ENCODE data around the gene MGLL.

Gene MGLL

GRCh38 chr3:127760791-127761440, 61.4 kb downstream of the MGLL start:
- Histone ChIP-seq H3K27me3 (no peaks in the 10 kb centered on the region), H3K9me3 (no peaks in the 10 kb centered on the region), H3K4me1 (ENCODE audit: control insufficient read depth in 1 of 2, insufficient read depth in 1 of 2, low read depth in 1 of 2, low read length in 1 of 2) (peaks cover 32 to 38% of the 10 kb centered on the region in 2 experiments), H3K36me3 (no peaks in the 10 kb centered on the region), H3K4me3 (ENCODE audit: low read depth in 1 of 2, low read length in 1 of 2) (peak overlapping the region in 1 of 2 experiments; percentile 53), H3K27ac (no peak overlapping the region)
- no peak for TF ChIP-seq CTCF (IDR thresholded peaks at IDR 0.05)

GRCh38 chr3:127760361-127760760, 62.0 kb downstream of the MGLL start:
- H3K27ac ChIP-seq = no peak overlapping the region
- H3K9me3 ChIP-seq = no peaks in the 10 kb centered on the region
- no peaks in the 10 kb centered on the region for H3K36me3 ChIP-seq
- no peak for TF ChIP-seq CTCF (IDR thresholded peaks at IDR 0.05)
- H3K4me1 ChIP-seq (ENCODE audit: control insufficient read depth in 1 of 2, insufficient read depth in 1 of 2, low read depth in 1 of 2, low read length in 1 of 2) = peaks cover 31 to 37% of the 10 kb centered on the region in 2 experiments
- no peak overlapping the region for H3K4me3 ChIP-seq (ENCODE audit: low read depth in 1 of 2, low read length in 1 of 2)
- H3K27me3 ChIP-seq = no peaks in the 10 kb centered on the region

- H3K4me1 ChIP-seq (ENCODE audit: control insufficient read depth in 1 of 2, insufficient read depth in 1 of 2, low read depth in 1 of 2, low read length in 1 of 2) = peaks cover 31 to 42% of the 10 kb centered on the region in 2 experiments
- H3K4me3 ChIP-seq (ENCODE audit: low read depth in 1 of 2, low read length in 1 of 2) = no peak overlapping the region
- H3K27ac ChIP-seq = no peak overlapping the region
- no peaks in the 10 kb centered on the region for H3K27me3 ChIP-seq
- H3K9me3 ChIP-seq = no peaks in the 10 kb centered on the region
- H3K36me3 ChIP-seq = no peaks in the 10 kb centered on the region
- TF ChIP-seq CTCF (IDR thresholded peaks at IDR 0.05) = no peak
Measured at GRCh38 chr3:127759826-127760225, 62.5 kb downstream of the MGLL start.

- Histone ChIP-seq H3K4me1 (ENCODE audit: control insufficient read depth in 1 of 2, insufficient read depth in 1 of 2, low read depth in 1 of 2, low read length in 1 of 2) (peaks cover 19 to 32% of the 10 kb centered on the region in 2 experiments), H3K36me3 (no peaks in the 10 kb centered on the region), H3K27ac (no peak overlapping the region), H3K4me3 (ENCODE audit: low read depth in 1 of 2, low read length in 1 of 2) (no peak overlapping the region), H3K27me3 (no peaks in the 10 kb centered on the region), H3K9me3 (no peaks in the 10 kb centered on the region)
- no peak for TF ChIP-seq CTCF (IDR thresholded peaks at IDR 0.05)
Measured at GRCh38 chr3:127758013-127758412, 64.3 kb downstream of the MGLL start.

- peaks cover under 1 to 22% of the 10 kb centered on the region in 2 experiments for H3K4me1 ChIP-seq (ENCODE audit: control insufficient read depth in 1 of 2, insufficient read depth in 1 of 2, low read depth in 1 of 2, low read length in 1 of 2)
Measured at GRCh38 chr3:127755305-127755681, 67.0 kb downstream of the MGLL start.

More at GRCh38 chr3:127755305-127755681, 67.0 kb downstream of the MGLL start:
- TF ChIP-seq CTCF (IDR thresholded peaks at IDR 0.05) = no peak
- Histone ChIP-seq H3K9me3 (no peaks in the 10 kb centered on the region), H3K36me3 (no peaks in the 10 kb centered on the region), H3K4me3 (ENCODE audit: low read depth in 1 of 2, low read length in 1 of 2) (peak overlapping the region in 1 of 2 experiments; percentile 21), H3K27me3 (no peaks in the 10 kb centered on the region), H3K27ac (peak overlapping the region; percentile 27)
